ENCODE measurements around the gene DTYMK. TPM values are rescaled to one million over a fixed set of nuclear protein-coding genes. Genes with fewer than 3 reads are reported as not detected.

DTYMK gene
- total and polyA plus RNA-seq, 2 of the 8 experiments (the other 6 are each of a cell fraction or from before 2014, with no cell fraction given): 58.3 to 69.9 TPM

GRCh38 chr2:241641631-241642030 is 45.0 kb downstream of the DTYMK start:
- no peak overlapping the region for H3K27ac ChIP-seq (ENCODE audit: low read depth, low read length)
- POLR2A ChIA-PET (ENCODE audit: partially characterized antibody): interaction anchor here (0.6 to 1.5 kb wide), 5 partner anchors 23 to 60 kb away, joined by 3 to 4 read pairs (median 3); partner anchors contain the start of gene ING5
- H2BK120ac ChIP-seq (replicated peaks; ENCODE audit: low read depth, low read length): no peak overlapping the region
- no peak overlapping the region; a peak in 1 of 4 replicates for H3K4me2 ChIP-seq (ENCODE audit: insufficient read depth in 1 of 2, low read depth in 2 of 2, low read length in 2 of 2)
- no peak overlapping the region for H2BK12ac ChIP-seq (ENCODE audit: low read depth, low read length)
- no peak overlapping the region for H3K4ac ChIP-seq (replicated peaks; ENCODE audit: insufficient read length, low read depth, low read length)
- no peaks in the 10 kb centered on the region for H3K9me3 ChIP-seq (ENCODE audit: insufficient read depth in 2 of 2, low read depth in 1 of 2, low read length in 1 of 2)
- H3K27me3 ChIP-seq (replicated peaks in 1 of 4; ENCODE audit: control insufficient read depth in 3 of 4, extremely low read depth in 1 of 4, insufficient read depth in 3 of 4, low read length in 3 of 4): no peaks in the 10 kb centered on the region
- no peak overlapping the region for H2BK15ac ChIP-seq (ENCODE audit: low read length)
- no peak overlapping the region for H4K5ac ChIP-seq (ENCODE audit: insufficient read length, low read depth, low read length)
- H3K4me1 ChIP-seq (replicated peaks in 1 of 4; ENCODE audit: control insufficient read depth in 3 of 4, insufficient read depth in 4 of 4, low read length in 3 of 4): peaks cover 0 to 8% (median 5%) of the 10 kb centered on the region in 4 experiments; a peak in 6 of 7 replicates
- peak overlapping the region; percentile 10 for H4K91ac ChIP-seq (replicated peaks; ENCODE audit: insufficient read length, low read length)
- no peak overlapping the region for H3K18ac ChIP-seq (ENCODE audit: extremely low read depth, low read length)
- WGBS, 2 experiments (ENCODE audit: extremely low coverage in 1 of 2, insufficient coverage in 1 of 2, insufficient read length in 1 of 2, insufficient replicate concordance in 2 of 2, low coverage in 1 of 2, low lambda C conversion rate in 2 of 2, missing lambda C conversion rate in 1 of 2): 69% methylated on average over 2 of the region's 2 CpGs; no CpG with 5 or more reads in 1 of the 2 experiments
- H2BK20ac ChIP-seq (ENCODE audit: low read length): no peak overlapping the region
- FAIRE-seq: no peak
- H3K9ac ChIP-seq (replicated peaks in 1 of 4; ENCODE audit: extremely low read depth in 1 of 4, low read depth in 3 of 4, low read length in 3 of 4): no peak overlapping the region
- no peak overlapping the region for H4K8ac ChIP-seq (ENCODE audit: extremely low read depth, insufficient read depth, low read length)
- CTCF ChIA-PET (ENCODE audit: partially characterized antibody): interaction anchor here (0.7 to 2.5 kb wide), 3 partner anchors 17 to 470 kb away, joined by 3 to 9 read pairs (median 7); no protein-coding TSS in a partner anchor
- H3K23me2 ChIP-seq (ENCODE audit: low read depth, low read length): peaks cover 2% of the 10 kb centered on the region; the same call in 1 of the 2 replicates
- no peak overlapping the region for H3K56ac ChIP-seq (replicated peaks; ENCODE audit: insufficient read length, low read depth, low read length)
- H3K36me3 ChIP-seq (ENCODE audit: control insufficient read depth in 2 of 4, insufficient read depth in 4 of 4, low read length in 3 of 4): peaks cover 0 to 9% (median 3%) of the 10 kb centered on the region in 4 experiments; a peak in 4 of 8 replicates
- peaks cover 32 to 45% of the 10 kb centered on the region in 2 experiments for H4K20me1 ChIP-seq (replicated peaks in 1 of 2; ENCODE audit: control insufficient read depth in 1 of 2, insufficient read depth in 2 of 2, low read length in 2 of 2)
- H2AFZ ChIP-seq (ENCODE audit: low read length): no peak overlapping the region
- no peak for DNase-seq (ENCODE audit: low read depth in 1 of 2, low spot score in 2 of 2)
- peaks cover 43 to 84% of the 10 kb centered on the region in 2 experiments for H3K79me2 ChIP-seq (ENCODE audit: control insufficient read depth in 1 of 2, insufficient read depth in 2 of 2, low read length in 2 of 2)
- H2BK5ac ChIP-seq (ENCODE audit: low read depth, low read length): no peak overlapping the region
- no peak overlapping the region for H3K23ac ChIP-seq (ENCODE audit: insufficient read length)
- no peak overlapping the region for H3K14ac ChIP-seq (ENCODE audit: insufficient read length)
- H3K4me3 ChIP-seq (ENCODE audit: extremely low read depth in 1 of 4, insufficient read depth in 2 of 4, low read depth in 3 of 4, low read length in 4 of 4): no peak overlapping the region
- H3K79me1 ChIP-seq (ENCODE audit: low read depth, low read length): peaks cover 29% of the 10 kb centered on the region
- H2AK5ac ChIP-seq (ENCODE audit: low read depth, low read length): no peak overlapping the region
- no peak for TF ChIP-seq GTF2F1 (IDR thresholded peaks at IDR 0.05; ENCODE audit: borderline replicate concordance, low read depth, low read length)
